Upper lobe of left lung (tissue), 4 donors: ENCODE measurements around the gene FUCA2.

ENCODE experiments used
- POLR2A ChIP-seq, 4 donors: fragments of 450-650 bp; IDR thresholded peaks; one replicate each; pipeline ENCODE4 v1.5.1; 2016 to 2017; ENCODE audit warnings: antibody characterized with exemption in 4 of 4, mild to moderate bottlenecking in 2 of 4
- POLR2AphosphoS5 ChIP-seq, 2 donors: sonication (generic); formaldehyde crosslinking; IDR thresholded peaks; one replicate each; pipeline ENCODE4 v1.5.1; 2017; ENCODE audit warnings: antibody characterized with exemption in 2 of 2
- TF ChIP-seq, protein P1 (sequence below), 6 experiments: fragments of 450-650 bp in 4 of 6; fragments of 200-600 bp in 2 of 6; sonication (generic) in 2 of 6; IDR thresholded peaks; one replicate each; pipeline ENCODE4 v1.5.1; 2016 to 2019; ENCODE audit warnings: antibody characterized with exemption in 6 of 6

DNA sequence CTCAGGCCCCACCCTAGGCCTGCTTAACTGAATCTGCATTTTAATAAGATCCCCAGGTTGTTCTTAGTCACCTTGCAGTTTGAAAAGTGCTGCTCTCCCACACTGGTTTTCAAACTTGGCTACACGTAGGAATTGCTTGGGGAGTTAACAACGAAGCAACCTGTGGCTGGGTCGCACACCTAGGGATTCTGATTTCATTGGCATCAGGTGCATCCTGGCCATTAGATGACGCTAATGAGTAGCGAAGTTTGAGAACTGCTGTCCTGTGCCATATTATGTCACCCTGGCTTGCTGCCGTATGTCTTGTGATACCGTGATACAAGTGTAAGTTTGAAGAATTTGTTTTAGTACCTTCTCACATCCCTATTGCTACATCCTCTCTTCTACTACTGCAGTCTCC, 28.2 kb upstream of the FUCA2 start:
- no peak for TF ChIP-seq POLR2AphosphoS5 (IDR thresholded peaks at IDR 0.05)
- TF ChIP-seq, protein P1, sequence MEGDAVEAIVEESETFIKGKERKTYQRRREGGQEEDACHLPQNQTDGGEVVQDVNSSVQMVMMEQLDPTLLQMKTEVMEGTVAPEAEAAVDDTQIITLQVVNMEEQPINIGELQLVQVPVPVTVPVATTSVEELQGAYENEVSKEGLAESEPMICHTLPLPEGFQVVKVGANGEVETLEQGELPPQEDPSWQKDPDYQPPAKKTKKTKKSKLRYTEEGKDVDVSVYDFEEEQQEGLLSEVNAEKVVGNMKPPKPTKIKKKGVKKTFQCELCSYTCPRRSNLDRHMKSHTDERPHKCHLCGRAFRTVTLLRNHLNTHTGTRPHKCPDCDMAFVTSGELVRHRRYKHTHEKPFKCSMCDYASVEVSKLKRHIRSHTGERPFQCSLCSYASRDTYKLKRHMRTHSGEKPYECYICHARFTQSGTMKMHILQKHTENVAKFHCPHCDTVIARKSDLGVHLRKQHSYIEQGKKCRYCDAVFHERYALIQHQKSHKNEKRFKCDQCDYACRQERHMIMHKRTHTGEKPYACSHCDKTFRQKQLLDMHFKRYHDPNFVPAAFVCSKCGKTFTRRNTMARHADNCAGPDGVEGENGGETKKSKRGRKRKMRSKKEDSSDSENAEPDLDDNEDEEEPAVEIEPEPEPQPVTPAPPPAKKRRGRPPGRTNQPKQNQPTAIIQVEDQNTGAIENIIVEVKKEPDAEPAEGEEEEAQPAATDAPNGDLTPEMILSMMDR (IDR thresholded peaks at IDR 0.05), result no peak
- TF ChIP-seq POLR2A (IDR thresholded peaks at IDR 0.05), result no peak
